Left kidney (tissue), 2 donors: ENCODE measurements around the gene NDUFA6. TPM values are rescaled to one million over a fixed set of nuclear protein-coding genes. Genes with fewer than 3 reads are reported as not detected.
"Not testable (repeated sequence)": the region's sequence is repeated elsewhere in the genome, so short reads cannot be mapped to it uniquely, and the experiment has no call there.

Source experiments
- DNase-seq: peaks from one replicate; pipeline ENCODE4 v3.0.0-alpha.2; 2013
- polyA plus RNA-seq: library from polyadenylated mRNA; unstranded; fragments of 120-200 nt; gene quantifications from one replicate; pipeline ENCODE4 v1.2.1, GENCODE V29; 2013; ENCODE audit not compliant: insufficient read length

The NDUFA6 gene
- polyA plus RNA-seq, 1 donor: 112 TPM

- DNase-seq: no peak
Measured at GRCh38 chr22:42073621-42074041, 16.9 kb downstream of the NDUFA6 start.

GRCh38 chr22:42072606-42073330 lies 17.8 kb downstream of the NDUFA6 start:
- no peak for DNase-seq

- DNase-seq: not testable (repeated sequence)
Measured at GRCh38 chr22:42071508-42071907, 19.1 kb downstream of the NDUFA6 start.

- peak; percentile 97 for DNase-seq
Measured at GRCh38 chr22:42070517-42071422, 19.8 kb downstream of the NDUFA6 start, which contains the start of gene NAGA. TSS of gene NAGA (minus strand) at chr22:42070812. CDS start at chr22:42070297, 515 bp downstream.

GRCh38 chr22:42069801-42070516 lies 20.6 kb downstream of the NDUFA6 start:
- peak; percentile 36 for DNase-seq

GRCh38 chr22:42068291-42068690 lies 22.3 kb downstream of the NDUFA6 start:
- DNase-seq: no peak

- no peak for DNase-seq
Measured at GRCh38 chr22:42067671-42068251, 22.8 kb downstream of the NDUFA6 start.

- DNase-seq: no peak
Measured at GRCh38 chr22:42066937-42067336, 23.6 kb downstream of the NDUFA6 start.

- no peak for DNase-seq
Measured at GRCh38 chr22:42066126-42066761, 24.3 kb downstream of the NDUFA6 start.

GRCh38 chr22:42065438-42066125 lies 25.0 kb downstream of the NDUFA6 start:
- no peak for DNase-seq

- DNase-seq: no peak
Measured at GRCh38 chr22:42064629-42065028, 25.9 kb downstream of the NDUFA6 start.

- no peak for DNase-seq
Measured at GRCh38 chr22:42062506-42063170, 27.9 kb downstream of the NDUFA6 start.

GRCh38 chr22:42061041-42061440 lies 29.5 kb downstream of the NDUFA6 start:
- DNase-seq: no peak

GRCh38 chr22:42060489-42060888 lies 30.1 kb downstream of the NDUFA6 start:
- no peak for DNase-seq

GRCh38 chr22:42056757-42057511 lies 33.6 kb downstream of the NDUFA6 start:
- DNase-seq: no peak

- no peak for DNase-seq
Measured at GRCh38 chr22:42052765-42053164, 37.8 kb downstream of the NDUFA6 start.

- DNase-seq: no peak
Measured at GRCh38 chr22:42050641-42051180, 39.9 kb downstream of the NDUFA6 start.

- DNase-seq: no peak
Measured at GRCh38 chr22:42041784-42042183, 48.8 kb downstream of the NDUFA6 start.

- DNase-seq: no peak
Measured at GRCh38 chr22:42039271-42039670, 51.3 kb downstream of the NDUFA6 start.
